COR-L47 (cell line): ENCODE results near the gene ATP2A2.

Experiments
- DNase-seq: peaks from one replicate; lab custom pipeline; 2025; lab: John Stamatoyannopoulos, UW

The ATP2A2 gene

GRCh38 chr12:110262442-110263388 lies 18.3 kb upstream of the ATP2A2 start:
- no peak for DNase-seq

- DNase-seq = peak; percentile 57
Measured at GRCh38 chr12:110266381-110266960, 14.6 kb upstream of the ATP2A2 start.

- peak; percentile 88 for DNase-seq
Measured at GRCh38 chr12:110266980-110267620, 13.9 kb upstream of the ATP2A2 start.

DNA sequence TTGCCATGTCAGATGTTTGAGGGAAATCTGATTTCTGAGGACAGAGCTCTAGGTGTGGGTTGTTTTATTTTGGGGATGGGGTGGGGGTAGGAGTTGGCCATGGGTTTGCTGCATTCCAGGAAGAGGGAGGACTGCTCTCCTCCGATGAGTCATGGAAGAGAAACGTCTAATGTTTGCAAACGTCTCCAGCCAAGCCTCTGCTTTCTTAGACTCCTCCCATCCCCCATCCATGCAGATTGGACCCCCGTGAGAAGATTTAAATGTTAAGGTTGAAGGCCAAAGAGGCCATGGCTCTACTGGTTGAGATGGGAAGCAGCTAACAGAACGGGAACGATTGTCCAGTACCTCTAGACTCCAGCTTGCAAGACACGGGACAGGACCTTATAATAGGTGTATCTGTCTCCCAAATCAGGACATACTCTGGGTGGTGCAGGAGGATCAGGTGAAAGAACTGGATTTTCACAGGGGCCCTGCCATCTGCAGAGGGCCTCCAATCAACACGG lies 11.4 kb upstream of the ATP2A2 start:
- DNase-seq = no peak

DNA sequence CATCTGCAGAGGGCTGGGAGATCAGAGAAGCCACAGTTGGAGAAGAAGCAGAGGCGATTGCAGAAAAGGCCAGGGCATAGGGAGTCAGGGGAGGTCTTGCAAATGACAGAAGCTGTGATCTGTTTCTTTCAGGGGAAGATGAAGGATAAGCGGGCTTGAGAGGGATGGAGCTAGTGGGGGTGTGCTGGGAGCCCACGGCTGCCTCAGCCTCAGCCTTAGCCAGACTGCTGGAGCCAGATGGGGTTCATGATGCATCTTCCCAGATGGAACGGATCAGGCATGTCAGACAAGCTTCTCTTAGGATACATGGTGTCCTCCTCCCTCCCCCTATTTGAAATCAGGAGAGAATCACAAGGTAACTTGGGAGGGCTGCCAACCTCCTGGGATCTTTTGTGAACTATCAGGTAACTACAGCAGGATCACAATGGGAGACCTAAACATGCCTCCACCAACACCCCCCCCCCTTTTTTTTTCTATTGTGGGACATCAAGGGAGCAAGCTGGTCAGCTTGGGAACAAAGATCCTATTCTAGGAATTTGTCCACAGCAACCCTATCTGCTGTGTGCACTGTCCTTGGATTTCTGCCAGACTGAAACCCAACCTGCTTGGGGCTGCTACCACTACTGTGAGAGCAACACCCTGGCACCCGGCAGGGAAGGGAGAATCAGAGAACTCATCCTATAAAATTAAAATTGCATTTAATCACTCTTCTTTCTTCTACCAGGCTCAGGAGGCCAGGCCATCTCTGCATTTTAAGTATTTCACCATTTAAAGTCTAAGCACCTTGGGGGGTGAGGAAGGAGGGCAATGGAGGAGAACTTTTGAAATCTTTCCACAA lies 10.7 kb upstream of the ATP2A2 start:
- DNase-seq = peak; percentile 100

DNA sequence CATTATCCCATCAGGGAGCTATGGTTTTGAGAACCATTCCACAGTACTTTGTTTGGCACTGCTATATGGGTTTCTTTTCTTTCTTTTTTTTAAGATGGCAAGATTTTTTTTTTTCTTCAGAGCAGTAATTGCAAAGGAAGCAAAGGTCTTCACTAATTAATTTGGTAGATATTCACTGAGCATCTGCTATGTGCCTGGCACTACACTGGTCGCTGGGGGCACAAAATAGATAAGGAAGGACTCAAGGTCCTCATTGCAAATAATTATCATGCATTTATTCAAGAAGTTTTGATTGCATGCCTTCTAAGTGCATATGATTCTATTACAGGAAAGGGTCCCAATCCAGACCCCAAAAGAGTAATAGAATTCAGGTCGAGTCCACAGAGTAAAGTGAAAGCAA lies 10.0 kb upstream of the ATP2A2 start:
- DNase-seq = no peak

- no peak for DNase-seq
Measured at GRCh38 chr12:110277530-110278254, 3.4 kb upstream of the ATP2A2 start.

DNA sequence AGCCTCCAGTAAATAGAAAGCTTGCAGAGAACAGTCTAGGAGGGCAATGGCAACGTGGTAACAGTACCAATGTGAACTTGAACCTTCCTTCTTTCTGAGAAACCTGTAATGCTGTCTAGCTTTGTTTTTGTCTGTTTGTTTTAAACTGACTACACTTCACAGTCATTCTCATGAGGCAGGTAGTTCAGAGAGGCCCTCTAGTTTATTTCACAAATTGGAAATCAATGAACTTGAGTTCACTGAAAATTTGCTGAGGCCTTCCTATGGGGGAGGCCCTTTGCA lies 2.9 kb upstream of the ATP2A2 start:
- DNase-seq = no peak

DNA sequence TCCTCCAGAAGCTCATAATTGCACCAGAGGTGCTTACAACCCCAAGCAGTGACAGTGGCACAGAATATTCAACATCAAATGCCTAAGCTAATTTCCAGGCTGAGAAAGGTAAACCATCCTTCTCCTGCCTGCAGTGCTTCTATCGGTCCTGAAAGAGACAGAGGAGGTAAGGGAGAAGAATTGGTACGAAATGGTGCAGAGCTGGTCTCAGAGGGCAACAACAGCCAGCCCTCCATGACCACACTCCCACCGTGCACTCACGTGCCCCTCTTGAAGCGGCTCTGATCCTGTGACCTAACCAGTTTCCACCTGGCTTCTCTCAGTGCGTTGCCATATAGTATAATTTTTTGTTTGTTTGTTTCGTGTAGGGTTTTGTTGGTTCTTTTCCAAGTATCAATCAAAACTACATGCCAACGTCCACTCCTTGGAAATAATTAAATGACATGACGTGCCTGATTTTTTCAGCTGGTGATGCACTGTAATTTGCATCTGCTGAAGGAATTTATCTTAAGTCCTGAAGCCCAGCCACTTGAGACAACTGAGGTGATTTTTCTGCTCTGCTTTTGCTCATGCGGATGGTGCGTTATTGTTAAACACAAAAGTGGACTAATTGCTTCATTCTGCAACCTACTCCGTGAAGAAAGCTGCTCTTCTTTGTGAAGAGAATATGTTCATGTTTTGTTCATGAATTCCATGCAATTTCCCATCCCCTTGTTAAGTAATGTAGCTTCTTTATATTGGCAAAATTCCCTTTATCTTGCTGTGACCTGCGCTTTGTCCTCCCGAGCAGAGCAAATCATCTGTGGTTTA lies 1.3 kb upstream of the ATP2A2 start:
- DNase-seq = peak; percentile 18

DNA sequence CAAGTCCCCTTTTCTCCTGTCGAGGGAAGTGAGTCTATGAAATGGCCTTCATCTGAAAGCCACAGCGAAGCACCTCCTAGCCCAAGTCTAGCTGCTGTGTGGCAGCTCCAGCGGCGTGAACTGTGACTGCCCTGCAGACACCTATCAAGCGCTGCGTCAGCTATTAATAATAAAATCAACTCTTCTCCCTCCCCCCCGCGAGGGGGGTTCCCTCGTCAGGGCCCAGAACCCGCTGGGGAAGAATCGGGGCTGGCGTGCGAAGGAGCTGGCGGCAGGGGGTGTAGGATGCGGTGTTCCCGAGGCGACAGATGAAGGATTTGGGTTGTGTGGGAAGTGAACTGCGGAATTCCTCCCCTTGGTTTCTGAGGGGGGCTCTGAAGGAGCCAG lies 662 bp upstream of the ATP2A2 start:
- DNase-seq = peak; percentile 77

- peak; percentile 45 for DNase-seq
Measured at GRCh38 chr12:110281549-110282299, 677 bp downstream of the ATP2A2 start.

GRCh38 chr12:110282300-110282860 lies 1.3 kb downstream of the ATP2A2 start:
- DNase-seq = no peak

DNA sequence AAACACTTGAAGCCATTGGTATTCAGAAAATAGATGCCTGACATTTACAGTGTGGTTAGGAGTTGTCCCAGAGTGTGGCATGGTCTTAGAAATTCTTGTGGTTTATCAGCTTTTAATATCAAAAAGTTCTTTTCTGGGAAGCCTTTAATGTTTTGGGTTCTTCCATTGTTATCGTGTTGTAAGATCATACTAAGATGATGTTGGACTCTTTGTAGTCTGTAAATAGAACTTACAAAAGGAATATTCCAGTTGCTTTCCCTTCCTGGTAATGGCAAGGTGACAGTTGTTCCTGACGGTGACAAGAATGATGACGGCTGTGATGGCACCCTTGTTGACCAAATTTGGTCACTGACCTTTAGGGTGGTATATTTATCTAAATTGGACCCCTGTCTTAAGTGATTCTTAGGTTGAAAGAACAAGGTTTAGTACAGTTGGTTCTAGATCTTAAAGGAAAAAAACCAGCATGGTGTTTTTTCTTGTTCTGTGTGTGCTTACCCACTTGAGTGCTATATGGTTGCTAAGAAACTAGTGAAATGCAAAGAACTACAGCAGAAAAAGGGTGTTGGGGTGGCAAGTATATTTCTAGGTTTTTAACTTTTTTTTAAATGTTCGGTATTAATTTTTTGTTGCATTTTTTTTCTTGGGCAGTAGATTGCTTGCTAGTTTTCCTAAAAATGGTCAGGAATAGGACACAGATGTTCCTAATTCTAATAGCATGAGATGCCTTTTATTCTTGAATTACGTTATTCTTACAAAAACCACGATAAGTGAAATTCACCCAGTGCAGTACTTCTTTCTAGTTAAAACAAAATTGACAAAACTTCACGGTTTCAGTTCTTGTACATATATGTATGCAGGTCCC lies 2.1 kb downstream of the ATP2A2 start:
- no peak for DNase-seq

DNA sequence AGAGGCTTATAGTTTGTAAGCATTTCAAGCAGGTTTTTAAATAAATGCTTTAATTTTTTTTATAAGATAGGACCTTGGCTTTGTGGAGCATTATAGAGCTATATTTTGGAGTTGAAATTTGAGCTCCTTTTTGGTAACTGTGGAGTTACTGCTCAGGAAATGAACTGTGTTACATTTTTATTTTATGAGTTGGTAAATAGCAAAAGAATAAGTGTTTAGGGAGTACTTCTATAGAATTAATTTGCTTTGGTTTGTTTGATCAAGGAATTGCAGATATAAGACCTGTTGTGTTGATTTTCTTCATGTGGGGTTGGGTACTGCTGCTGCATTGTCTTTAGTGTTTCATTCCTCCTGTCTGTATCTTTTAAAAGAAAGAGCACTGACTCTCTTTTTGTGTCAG lies 3.5 kb downstream of the ATP2A2 start:
- no peak for DNase-seq

DNA sequence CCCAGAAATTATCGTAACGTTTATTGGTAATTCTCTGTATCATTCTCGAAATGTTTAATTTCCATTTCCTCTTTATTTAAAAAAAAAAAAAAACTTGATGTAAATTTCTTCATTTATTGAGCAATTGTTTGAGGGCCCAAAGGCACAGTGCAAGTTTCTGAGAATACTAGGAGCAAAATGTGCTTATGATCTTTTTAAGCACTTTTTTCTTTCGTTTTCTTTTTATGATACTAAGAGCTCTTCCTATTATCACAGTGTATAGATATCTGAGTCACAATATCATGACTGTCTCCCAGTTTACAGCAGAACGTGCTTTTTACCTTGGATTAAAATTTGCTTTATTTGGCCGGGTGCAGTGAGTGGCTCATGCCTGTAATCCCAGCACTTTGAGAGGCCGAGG lies 5.6 kb downstream of the ATP2A2 start:
- DNase-seq = no peak

DNA sequence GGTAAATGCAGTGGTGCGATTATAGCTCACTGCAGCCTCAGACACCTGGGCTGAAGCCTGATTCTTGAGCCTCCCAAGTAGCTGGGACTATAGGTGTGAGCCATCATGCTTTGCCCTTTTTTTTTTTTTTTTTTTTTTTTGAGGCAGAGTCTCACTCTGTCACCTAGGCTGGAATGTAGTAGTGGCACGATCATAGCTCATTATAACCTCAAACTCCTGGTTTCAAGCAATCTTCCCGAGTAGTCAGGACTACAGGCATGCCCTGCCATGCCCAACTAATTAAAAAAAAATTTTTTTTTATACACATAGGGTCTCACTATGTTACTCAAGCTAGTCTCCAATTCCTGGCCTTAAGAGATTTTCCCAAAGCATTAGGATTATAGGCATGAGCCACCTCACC lies 6.9 kb downstream of the ATP2A2 start:
- DNase-seq = no peak

GRCh38 chr12:110289044-110289710 lies 8.1 kb downstream of the ATP2A2 start:
- no peak for DNase-seq

DNA sequence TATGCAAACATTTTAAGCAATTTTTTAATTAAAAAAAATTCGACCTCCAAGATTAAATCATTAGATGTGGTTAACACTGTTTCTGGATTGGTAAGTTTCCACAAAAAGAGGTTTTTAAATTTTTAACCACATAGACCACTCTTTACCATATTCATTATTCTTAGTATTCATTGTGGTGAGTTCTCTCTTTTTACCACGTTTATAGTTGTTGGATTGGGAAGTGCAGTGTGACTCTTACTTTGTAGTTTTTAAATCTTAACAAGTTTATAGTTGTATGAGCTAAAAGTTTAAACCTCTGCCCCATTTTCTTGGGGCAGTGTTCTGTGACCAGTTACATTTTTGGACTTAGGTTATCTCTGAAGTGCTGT lies 8.6 kb downstream of the ATP2A2 start:
- DNase-seq = no peak
